Measurements from ENCODE around the gene SEPTIN6. TPM values are rescaled to one million over a fixed set of nuclear protein-coding genes. Genes with fewer than 3 reads are reported as not detected.

The SEPTIN6 gene
- polyA plus RNA-seq (2013), result 83.6 and 84.6 TPM in 2 replicates

- Histone ChIP-seq H2AFZ (ENCODE audit: insufficient read depth, low read length, poor library complexity) (peak within 1 kb of the TSS; percentile 70), H3K9ac (ENCODE audit: low read length) (peak within 1 kb of the TSS; percentile 58), H3K23ac (ENCODE audit: low read length) (no peak within 1 kb of the TSS), H3K79me1 (ENCODE audit: low read length) (peaks cover 10% of the 10 kb centered on the region), H3K4me1 (ENCODE audit: control insufficient read depth in 1 of 2, insufficient read depth in 2 of 2, low read length in 2 of 2) (peaks cover 3 to 11% of the 10 kb centered on the region in 2 experiments), H4K91ac (ENCODE audit: low read depth, low read length) (peak within 1 kb of the TSS; percentile 96), H3K4me3 (ENCODE audit: low read depth, low read length) (peak within 1 kb of the TSS; percentile 81), H4K8ac (ENCODE audit: low read depth, low read length) (peak within 1 kb of the TSS; percentile 80), H2BK5ac (ENCODE audit: low read depth, low read length, poor library complexity) (peak within 1 kb of the TSS; percentile 59), H3K4ac (ENCODE audit: low read depth, low read length) (peak within 1 kb of the TSS; percentile 87), H2BK12ac (ENCODE audit: low read length) (peak within 1 kb of the TSS; percentile 53), H3K36me3 (ENCODE audit: control insufficient read depth in 1 of 2, insufficient read depth in 2 of 2, low read length in 2 of 2) (no peaks in the 10 kb centered on the region), H3K18ac (ENCODE audit: low read length) (peak within 1 kb of the TSS; percentile 99), H3K9me3 (ENCODE audit: insufficient read depth, low read depth, low read length) (no peaks in the 10 kb centered on the region), H3K4me2 (ENCODE audit: low read length) (peak within 1 kb of the TSS; percentile 71), H4K12ac (ENCODE audit: low read depth, low read length) (peak within 1 kb of the TSS; percentile 87), H3K79me2 (ENCODE audit: control insufficient read depth, insufficient read depth, low read length, poor library complexity) (peaks cover 10% of the 10 kb centered on the region), H3K27ac (ENCODE audit: low read depth, low read length) (peak within 1 kb of the TSS; percentile 40), H2BK120ac (ENCODE audit: insufficient read depth, low read length, poor library complexity) (no peak within 1 kb of the TSS), H3K27me3 (ENCODE audit: insufficient read depth, low read length) (no peaks in the 10 kb centered on the region), H2AK5ac (ENCODE audit: low read length) (peak within 1 kb of the TSS; percentile 15), H3K14ac (ENCODE audit: low read length) (peak within 1 kb of the TSS; percentile 70)
- WGBS (ENCODE audit: extremely low coverage, insufficient coverage, insufficient read length), result no CpG with 5 or more reads among the region's 59 CpGs
- peak; percentile 16 to 52 for DNase-seq
Measured at GRCh38 chrX:119693040-119693995, at the start of gene SEPTIN6. Gene SEPTIN6, minus strand, starts transcription at chrX:119693168. Its CDS starts 63 bp downstream, at chrX:119693105.

GRCh38 chrX:119738742-119739141 is 45.8 kb upstream of the SEPTIN6 start:
- Histone ChIP-seq H3K79me1 (ENCODE audit: low read length) (no peaks in the 10 kb centered on the region), H3K36me3 (ENCODE audit: control insufficient read depth in 1 of 2, insufficient read depth in 2 of 2, low read length in 2 of 2) (no peaks in the 10 kb centered on the region), H3K23ac (ENCODE audit: low read length) (no peak overlapping the region), H2AK5ac (ENCODE audit: low read length) (no peak overlapping the region), H2BK12ac (ENCODE audit: low read length) (no peak overlapping the region), H2BK120ac (ENCODE audit: insufficient read depth, low read length, poor library complexity) (no peak overlapping the region), H3K18ac (ENCODE audit: low read length) (no peak overlapping the region), H2BK5ac (ENCODE audit: low read depth, low read length, poor library complexity) (no peak overlapping the region), H2AFZ (ENCODE audit: insufficient read depth, low read length, poor library complexity) (no peak overlapping the region), H4K12ac (ENCODE audit: low read depth, low read length) (no peak overlapping the region), H4K8ac (ENCODE audit: low read depth, low read length) (no peak overlapping the region), H3K14ac (ENCODE audit: low read length) (no peak overlapping the region), H3K9ac (ENCODE audit: low read length) (no peak overlapping the region), H3K9me3 (ENCODE audit: insufficient read depth, low read depth, low read length) (no peaks in the 10 kb centered on the region), H3K4me2 (ENCODE audit: low read length) (no peak overlapping the region), H3K4ac (ENCODE audit: low read depth, low read length) (no peak overlapping the region), H3K4me3 (ENCODE audit: low read depth, low read length) (no peak overlapping the region), H3K27ac (ENCODE audit: low read depth, low read length) (no peak overlapping the region), H3K4me1 (ENCODE audit: control insufficient read depth in 1 of 2, insufficient read depth in 2 of 2, low read length in 2 of 2) (peaks cover 0 to 3% of the 10 kb centered on the region in 2 experiments), H3K79me2 (ENCODE audit: control insufficient read depth, insufficient read depth, low read length, poor library complexity) (no peaks in the 10 kb centered on the region), H4K91ac (ENCODE audit: low read depth, low read length) (no peak overlapping the region), H3K27me3 (ENCODE audit: insufficient read depth, low read length) (no peaks in the 10 kb centered on the region)
- WGBS (ENCODE audit: extremely low coverage, insufficient coverage, insufficient read length), result no CpG with 5 or more reads among the region's 5 CpGs
- no peak for DNase-seq

GRCh38 chrX:119736206-119736764 is 43.3 kb upstream of the SEPTIN6 start:
- no peak overlapping the region for H4K91ac ChIP-seq (ENCODE audit: low read depth, low read length)
- no peaks in the 10 kb centered on the region for H3K27me3 ChIP-seq (ENCODE audit: insufficient read depth, low read length)
- no peaks in the 10 kb centered on the region for H3K36me3 ChIP-seq (ENCODE audit: control insufficient read depth in 1 of 2, insufficient read depth in 2 of 2, low read length in 2 of 2)
- no peak overlapping the region for H2AFZ ChIP-seq (ENCODE audit: insufficient read depth, low read length, poor library complexity)
- WGBS (ENCODE audit: extremely low coverage, insufficient coverage, insufficient read length), result no CpG with 5 or more reads among the region's 12 CpGs
- DNase-seq, result peak in 1 of 2 donors; percentile 32
- no peak overlapping the region for H2BK5ac ChIP-seq (ENCODE audit: low read depth, low read length, poor library complexity)
- no peaks in the 10 kb centered on the region for H3K79me2 ChIP-seq (ENCODE audit: control insufficient read depth, insufficient read depth, low read length, poor library complexity)
- no peak overlapping the region for H3K4ac ChIP-seq (ENCODE audit: low read depth, low read length)
- H3K4me3 ChIP-seq (ENCODE audit: low read depth, low read length), result no peak overlapping the region
- H2BK120ac ChIP-seq (ENCODE audit: insufficient read depth, low read length, poor library complexity), result no peak overlapping the region
- H3K23ac ChIP-seq (ENCODE audit: low read length), result no peak overlapping the region
- H2BK12ac ChIP-seq (ENCODE audit: low read length), result no peak overlapping the region
- no peak overlapping the region for H3K4me2 ChIP-seq (ENCODE audit: low read length)
- no peak overlapping the region for H2AK5ac ChIP-seq (ENCODE audit: low read length)
- no peak overlapping the region for H4K8ac ChIP-seq (ENCODE audit: low read depth, low read length)
- H3K9ac ChIP-seq (ENCODE audit: low read length), result no peak overlapping the region
- peaks cover 0 to 3% of the 10 kb centered on the region in 2 experiments for H3K4me1 ChIP-seq (ENCODE audit: control insufficient read depth in 1 of 2, insufficient read depth in 2 of 2, low read length in 2 of 2)
- H3K14ac ChIP-seq (ENCODE audit: low read length), result no peak overlapping the region
- H4K12ac ChIP-seq (ENCODE audit: low read depth, low read length), result no peak overlapping the region
- H3K27ac ChIP-seq (ENCODE audit: low read depth, low read length), result no peak overlapping the region
- no peak overlapping the region for H3K18ac ChIP-seq (ENCODE audit: low read length)
- no peaks in the 10 kb centered on the region for H3K79me1 ChIP-seq (ENCODE audit: low read length)
- no peaks in the 10 kb centered on the region for H3K9me3 ChIP-seq (ENCODE audit: insufficient read depth, low read depth, low read length)

- Histone ChIP-seq H3K79me1 (ENCODE audit: low read length) (no peaks in the 10 kb centered on the region), H3K23ac (ENCODE audit: low read length) (no peak overlapping the region), H2BK5ac (ENCODE audit: low read depth, low read length, poor library complexity) (no peak overlapping the region), H2BK120ac (ENCODE audit: insufficient read depth, low read length, poor library complexity) (no peak overlapping the region), H3K4me2 (ENCODE audit: low read length) (no peak overlapping the region), H2BK12ac (ENCODE audit: low read length) (no peak overlapping the region), H3K14ac (ENCODE audit: low read length) (no peak overlapping the region), H3K4me3 (ENCODE audit: low read depth, low read length) (no peak overlapping the region), H3K27ac (ENCODE audit: low read depth, low read length) (no peak overlapping the region), H3K4me1 (ENCODE audit: control insufficient read depth in 1 of 2, insufficient read depth in 2 of 2, low read length in 2 of 2) (peaks cover 0 to 3% of the 10 kb centered on the region in 2 experiments), H4K12ac (ENCODE audit: low read depth, low read length) (no peak overlapping the region), H3K4ac (ENCODE audit: low read depth, low read length) (no peak overlapping the region), H4K8ac (ENCODE audit: low read depth, low read length) (no peak overlapping the region), H2AFZ (ENCODE audit: insufficient read depth, low read length, poor library complexity) (no peak overlapping the region), H3K18ac (ENCODE audit: low read length) (no peak overlapping the region), H3K36me3 (ENCODE audit: control insufficient read depth in 1 of 2, insufficient read depth in 2 of 2, low read length in 2 of 2) (no peaks in the 10 kb centered on the region), H3K27me3 (ENCODE audit: insufficient read depth, low read length) (no peaks in the 10 kb centered on the region), H4K91ac (ENCODE audit: low read depth, low read length) (no peak overlapping the region), H2AK5ac (ENCODE audit: low read length) (no peak overlapping the region), H3K79me2 (ENCODE audit: control insufficient read depth, insufficient read depth, low read length, poor library complexity) (no peaks in the 10 kb centered on the region), H3K9me3 (ENCODE audit: insufficient read depth, low read depth, low read length) (no peaks in the 10 kb centered on the region), H3K9ac (ENCODE audit: low read length) (no peak overlapping the region)
- WGBS (ENCODE audit: extremely low coverage, insufficient coverage, insufficient read length), result no CpG with 5 or more reads among the region's 6 CpGs
- no peak for DNase-seq
Measured at GRCh38 chrX:119735467-119735866, 42.5 kb upstream of the SEPTIN6 start.
